MM.1S (cell line): Measurements from ENCODE around the gene RRH.

Source experiments
- EZH2phosphoT487 ChIP-seq: fragments of 300-600 bp; sonication (generic); IDR thresholded peaks from 2 replicates; pipeline ENCODE4 v1.6.1; 2018; ENCODE audit warnings: antibody characterized with exemption, low read length
- TF ChIP-seq, protein P1 (sequence below): fragments of 300-600 bp; sonication (generic); IDR thresholded peaks from 2 replicates; pipeline ENCODE4 v1.5.1; 2016; ENCODE audit warnings: antibody characterized with exemption, low read length, mixed read lengths

DNA sequence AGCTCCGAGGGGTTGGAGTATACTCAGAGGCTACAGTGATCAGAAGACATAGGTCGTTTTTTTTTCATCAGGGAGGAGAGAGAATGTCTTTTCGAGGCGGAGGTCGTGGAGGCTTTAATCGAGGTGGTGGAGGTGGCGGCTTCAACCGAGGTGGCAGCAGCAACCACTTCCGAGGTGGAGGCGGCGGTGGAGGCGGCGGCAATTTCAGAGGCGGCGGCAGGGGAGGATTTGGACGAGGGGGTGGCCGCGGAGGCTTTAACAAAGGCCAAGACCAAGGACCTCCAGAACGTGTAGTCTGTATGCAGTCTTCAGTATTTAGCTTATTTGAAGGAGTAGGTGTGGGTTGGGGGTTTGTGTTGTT is 11.7 kb upstream of the RRH start:
- TF ChIP-seq, protein P1, sequence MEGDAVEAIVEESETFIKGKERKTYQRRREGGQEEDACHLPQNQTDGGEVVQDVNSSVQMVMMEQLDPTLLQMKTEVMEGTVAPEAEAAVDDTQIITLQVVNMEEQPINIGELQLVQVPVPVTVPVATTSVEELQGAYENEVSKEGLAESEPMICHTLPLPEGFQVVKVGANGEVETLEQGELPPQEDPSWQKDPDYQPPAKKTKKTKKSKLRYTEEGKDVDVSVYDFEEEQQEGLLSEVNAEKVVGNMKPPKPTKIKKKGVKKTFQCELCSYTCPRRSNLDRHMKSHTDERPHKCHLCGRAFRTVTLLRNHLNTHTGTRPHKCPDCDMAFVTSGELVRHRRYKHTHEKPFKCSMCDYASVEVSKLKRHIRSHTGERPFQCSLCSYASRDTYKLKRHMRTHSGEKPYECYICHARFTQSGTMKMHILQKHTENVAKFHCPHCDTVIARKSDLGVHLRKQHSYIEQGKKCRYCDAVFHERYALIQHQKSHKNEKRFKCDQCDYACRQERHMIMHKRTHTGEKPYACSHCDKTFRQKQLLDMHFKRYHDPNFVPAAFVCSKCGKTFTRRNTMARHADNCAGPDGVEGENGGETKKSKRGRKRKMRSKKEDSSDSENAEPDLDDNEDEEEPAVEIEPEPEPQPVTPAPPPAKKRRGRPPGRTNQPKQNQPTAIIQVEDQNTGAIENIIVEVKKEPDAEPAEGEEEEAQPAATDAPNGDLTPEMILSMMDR: no peak
- TF ChIP-seq EZH2phosphoT487: no peak
